ENCODE results near the gene FAM227A.

DNA sequence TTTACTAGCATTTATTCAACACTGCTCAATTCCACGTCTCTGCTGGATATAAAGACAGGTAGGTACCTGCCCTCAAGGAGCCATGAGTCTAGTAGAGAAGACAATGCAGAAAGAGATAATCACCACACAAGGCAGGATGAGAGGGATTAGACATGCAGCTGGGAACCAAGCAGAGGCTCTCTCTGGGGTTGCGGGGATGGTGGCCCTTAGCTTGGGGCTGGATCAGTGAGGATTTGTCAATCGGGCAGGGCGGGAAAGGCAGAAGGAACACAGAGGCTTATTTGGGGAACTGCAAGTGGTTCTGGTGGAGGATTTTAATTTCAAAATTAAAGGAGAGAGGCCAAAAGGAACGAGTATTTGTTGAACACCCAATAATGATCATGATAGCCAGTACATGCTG, 77.7 kb downstream of the FAM227A start:
- TF ChIP-seq, protein P1, sequence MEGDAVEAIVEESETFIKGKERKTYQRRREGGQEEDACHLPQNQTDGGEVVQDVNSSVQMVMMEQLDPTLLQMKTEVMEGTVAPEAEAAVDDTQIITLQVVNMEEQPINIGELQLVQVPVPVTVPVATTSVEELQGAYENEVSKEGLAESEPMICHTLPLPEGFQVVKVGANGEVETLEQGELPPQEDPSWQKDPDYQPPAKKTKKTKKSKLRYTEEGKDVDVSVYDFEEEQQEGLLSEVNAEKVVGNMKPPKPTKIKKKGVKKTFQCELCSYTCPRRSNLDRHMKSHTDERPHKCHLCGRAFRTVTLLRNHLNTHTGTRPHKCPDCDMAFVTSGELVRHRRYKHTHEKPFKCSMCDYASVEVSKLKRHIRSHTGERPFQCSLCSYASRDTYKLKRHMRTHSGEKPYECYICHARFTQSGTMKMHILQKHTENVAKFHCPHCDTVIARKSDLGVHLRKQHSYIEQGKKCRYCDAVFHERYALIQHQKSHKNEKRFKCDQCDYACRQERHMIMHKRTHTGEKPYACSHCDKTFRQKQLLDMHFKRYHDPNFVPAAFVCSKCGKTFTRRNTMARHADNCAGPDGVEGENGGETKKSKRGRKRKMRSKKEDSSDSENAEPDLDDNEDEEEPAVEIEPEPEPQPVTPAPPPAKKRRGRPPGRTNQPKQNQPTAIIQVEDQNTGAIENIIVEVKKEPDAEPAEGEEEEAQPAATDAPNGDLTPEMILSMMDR (CRISPR knock-in tag; IDR thresholded peaks at IDR 0.05) = no peak
- no peak for TF ChIP-seq FOXM1 (CRISPR knock-in tag; IDR thresholded peaks at IDR 0.05)
- TF ChIP-seq NFATC3 (CRISPR knock-in tag; IDR thresholded peaks at IDR 0.05) = no peak

Measured in HepG2 (cell line).